K562 (cell line): ENCODE data around the gene PRPSAP2. TPM values are rescaled to one million over a fixed set of nuclear protein-coding genes. Genes with fewer than 3 reads are reported as not detected.
A peak's percentile ranks its signal among the peaks of the same experiment; 100 is the strongest.

ENCODE experiments used
- ADNP ChIP-seq: fragments of 200-800 bp; sonication (Bioruptor generic); IDR thresholded peaks from 2 replicates; pipeline ENCODE4 v1.6.1; 2016; ENCODE audit warnings: missing genetic modification characterization, missing compliant biosample characterization
- CREB1 ChIP-seq, 2 experiments: sonication (generic) in 1 of 2; formaldehyde crosslinking in 1 of 2; IDR thresholded peaks; 2 replicates each; pipeline versions ENCODE4 v1.6.1 to v1.8.0; 2012 to 2022; ENCODE audit warnings: inconsistent platforms in 1 of 2, mild to moderate bottlenecking in 1 of 2, missing genetic modification reagents in 1 of 2, moderate library complexity in 1 of 2
- HMG20B ChIP-seq: fragments of 250-450 bp; sonication (Bioruptor Pico); IDR thresholded peaks from 2 replicates; pipeline ENCODE4 v1.5.0; 2021; ENCODE audit warnings: mild to moderate bottlenecking
- JUN ChIP-seq, 2 experiments: sonication (generic) in 1 of 2; formaldehyde crosslinking in 1 of 2; IDR thresholded peaks; 2 replicates each; pipeline versions ENCODE4 v1.6.1 to v1.8.0; 2012 to 2022; ENCODE audit warnings: borderline replicate concordance in 2 of 2, mild to moderate bottlenecking in 2 of 2, improper control_type of control experiment in 1 of 2, low read depth in 1 of 2, low read length in 1 of 2, missing genetic modification reagents in 1 of 2
- NONO ChIP-seq, 2 experiments: fragments of 200-400 bp in 1 of 2; fragments of 450-650 bp in 1 of 2; formaldehyde crosslinking in 1 of 2; IDR thresholded peaks; 2 replicates each; pipeline ENCODE4 v1.6.1; 2017; ENCODE audit warnings: low read depth in 2 of 2, mild to moderate bottlenecking in 2 of 2, moderate library complexity in 2 of 2, low read length in 1 of 2
- RBM14 ChIP-seq: fragments of 200-400 bp; formaldehyde crosslinking; IDR thresholded peaks from 2 replicates; pipeline ENCODE4 v1.6.1; 2018; ENCODE audit warnings: low read depth, mild to moderate bottlenecking, low read length, moderate library complexity, borderline replicate concordance; ENCODE audit not compliant: insufficient read depth
- RBM15 ChIP-seq: fragments of 200-400 bp; formaldehyde crosslinking; IDR thresholded peaks from 2 replicates; pipeline ENCODE4 v1.6.1; 2018; ENCODE audit warnings: mild to moderate bottlenecking, low read length, moderate library complexity; ENCODE audit not compliant: insufficient read depth
- RBM25 ChIP-seq: fragments of 200-400 bp; formaldehyde crosslinking; IDR thresholded peaks from 2 replicates; pipeline ENCODE4 v1.6.1; 2018; ENCODE audit warnings: low read length, low read depth, moderate library complexity; ENCODE audit not compliant: severe bottlenecking
- RFX7 ChIP-seq: fragments of 250-450 bp; sonication (Bioruptor Pico); IDR thresholded peaks from 2 replicates; pipeline ENCODE4 v1.5.1; 2021; ENCODE audit warnings: mild to moderate bottlenecking
- TEAD2 ChIP-seq: fragments of 450-650 bp; IDR thresholded peaks from 2 replicates; pipeline ENCODE4 v1.6.1; 2016; ENCODE audit warnings: missing genetic modification characterization, control low read depth, missing compliant biosample characterization
- ZNF274 ChIP-seq: IDR thresholded peaks from 2 replicates; pipeline ENCODE4 v1.6.1; 2011; ENCODE audit warnings: low read depth, mild to moderate bottlenecking, low read length, moderate library complexity, borderline replicate concordance
- ZNF324 ChIP-seq: fragments of 250-450 bp; sonication (Bioruptor Pico); IDR thresholded peaks from 2 replicates; pipeline ENCODE4 v1.4.0; 2020; ENCODE audit warnings: mild to moderate bottlenecking
- ZNF408 ChIP-seq: fragments of 250-450 bp; sonication (Bioruptor Pico); IDR thresholded peaks from 2 replicates; pipeline ENCODE4 v1.4.0; 2020; ENCODE audit warnings: low read depth, mild to moderate bottlenecking, moderate library complexity
- ZNF699 ChIP-seq: fragments of 250-450 bp; sonication (Bioruptor Pico); IDR thresholded peaks from 2 replicates; pipeline ENCODE4 v1.8.0; 2021; ENCODE audit warnings: mild to moderate bottlenecking, moderate library complexity; ENCODE audit not compliant: insufficient replicate concordance
- polyA plus RNA-seq, 8 experiments: library from polyadenylated mRNA; depleted of rRNA in 4 of 8; stranded (reverse) in 5 of 8; unstranded in 3 of 8; fragments of >200 nt; fragmentation: Nextera tagmentation in 2 of 8; fragmentation: Illumina TruSeq in 1 of 8; extraction: Ambion mirVana in 2 of 8; extraction: Trizol in 1 of 8; gene quantifications; 2 replicates each; pipeline versions ENCODE4 v1.2.1 to v1.2.3, GENCODE V29; 2011 to 2014; ENCODE audit warnings: inconsistent platforms in 1 of 8, missing spikeins in 1 of 8
- total RNA-seq, 7 experiments: library from RNA; depleted of rRNA in 6 of 7; stranded (reverse); fragments of >200 nt in 6 of 7; fragmentation: Illumina TruSeq in 2 of 7; extraction: Trizol in 2 of 7; gene quantifications; 2 replicates each; pipeline versions ENCODE4 v1.2.1 to v1.2.3, GENCODE V29; 2011 to 2021; ENCODE audit warnings: low replicate concordance in 1 of 7
- TF ChIP-seq, protein P1 (sequence below): fragments of 250-450 bp; sonication (Bioruptor Pico); IDR thresholded peaks from 2 replicates; pipeline ENCODE4 v1.4.0; 2020
- TF ChIP-seq, protein P2 (sequence below): fragments of 450-650 bp; IDR thresholded peaks from 2 replicates; pipeline ENCODE4 v1.6.1; 2016; ENCODE audit warnings: mild to moderate bottlenecking
- TF ChIP-seq, protein P3 (sequence below), 2 experiments: fragments of 200-800 bp in 1 of 2; sonication (Bioruptor generic) in 1 of 2; sonication (generic) in 1 of 2; formaldehyde crosslinking in 1 of 2; IDR thresholded peaks in 1 of 2; conservative IDR thresholded peaks in 1 of 2; 2 replicates each; pipeline versions ENCODE4 v1.5.0 to v1.6.1; 2016 to 2020; ENCODE audit warnings: missing compliant biosample characterization in 1 of 2, missing genetic modification characterization in 1 of 2, missing genetic modification reagents in 1 of 2
- TF ChIP-seq, protein P4 (sequence below): sonication (generic); formaldehyde crosslinking; IDR thresholded peaks from 2 replicates; pipeline ENCODE4 v1.9.0; 2022; ENCODE audit warnings: mild to moderate bottlenecking, missing genetic modification reagents
- TF ChIP-seq, protein P5 (sequence below): fragments of 450-650 bp; IDR thresholded peaks from 2 replicates; pipeline ENCODE4 v1.6.1; 2017; ENCODE audit warnings: mild to moderate bottlenecking, moderate library complexity

Gene PRPSAP2
- total and polyA plus RNA-seq, 9 of the 15 experiments (the other 6 are each of a cell fraction or from before 2014, with no cell fraction given) = 15.5 to 56.7 (median 35.7) TPM

DNA sequence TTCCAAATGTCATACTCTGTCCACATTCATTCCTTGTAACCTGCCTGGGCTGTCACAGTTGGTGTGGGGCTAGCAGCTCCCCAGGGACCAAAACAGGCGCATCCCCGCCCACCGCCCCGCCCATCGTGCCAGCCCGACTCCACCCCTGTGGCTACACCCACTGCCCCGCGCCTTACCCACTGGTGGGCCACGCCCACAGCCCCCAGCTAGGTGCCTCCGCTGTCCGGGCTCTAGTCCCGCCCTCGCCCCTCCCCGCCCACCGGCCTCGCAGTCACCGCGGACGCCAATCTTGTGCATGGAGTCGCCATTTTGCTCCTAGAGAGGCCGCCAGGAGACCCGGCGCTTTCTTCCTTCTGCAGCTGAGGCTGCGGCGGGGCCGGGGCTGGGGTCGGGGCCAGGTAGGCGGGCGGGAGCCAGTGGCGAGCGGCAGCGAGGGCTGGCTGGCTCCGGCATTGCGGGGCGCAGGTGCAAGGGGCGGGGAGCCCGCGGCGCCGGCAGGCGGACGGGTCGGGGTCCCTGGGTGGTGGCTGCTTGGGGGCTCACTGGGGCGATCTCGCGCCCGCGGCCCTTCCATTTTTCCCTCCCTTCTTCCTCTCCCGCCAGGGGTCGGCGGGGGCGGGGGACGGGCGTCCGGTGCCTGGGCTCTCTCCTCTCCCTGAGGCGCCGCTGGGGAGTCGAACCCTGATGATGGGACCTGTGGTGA is at the start of gene PRPSAP2 (continued):
- TF ChIP-seq, protein P1, sequence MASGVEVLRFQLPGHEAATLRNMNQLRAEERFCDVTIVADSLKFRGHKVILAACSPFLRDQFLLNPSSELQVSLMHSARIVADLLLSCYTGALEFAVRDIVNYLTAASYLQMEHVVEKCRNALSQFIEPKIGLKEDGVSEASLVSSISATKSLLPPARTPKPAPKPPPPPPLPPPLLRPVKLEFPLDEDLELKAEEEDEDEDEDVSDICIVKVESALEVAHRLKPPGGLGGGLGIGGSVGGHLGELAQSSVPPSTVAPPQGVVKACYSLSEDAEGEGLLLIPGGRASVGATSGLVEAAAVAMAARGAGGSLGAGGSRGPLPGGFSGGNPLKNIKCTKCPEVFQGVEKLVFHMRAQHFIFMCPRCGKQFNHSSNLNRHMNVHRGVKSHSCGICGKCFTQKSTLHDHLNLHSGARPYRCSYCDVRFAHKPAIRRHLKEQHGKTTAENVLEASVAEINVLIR = no peak
- TF ChIP-seq ZNF324 (CRISPR knock-in tag) (no peak), ADNP (tag) (no peak), ZNF408 (CRISPR knock-in tag) (no peak), JUN (IDR thresholded peaks at IDR 0.05; ENCODE audit: borderline replicate concordance, low read depth, low read length) (no peak), JUN (CRISPR knock-in tag; IDR thresholded peaks at IDR 0.05; ENCODE audit: borderline replicate concordance) (no peak), NONO (IDR thresholded peaks at IDR 0.05; ENCODE audit: low read depth in 2 of 2, low read length in 1 of 2) (peak in 1 of 2 experiments; percentile 28; a peak in 1 of 4 replicates), RFX7 (CRISPR knock-in tag) (no peak), ZNF274 (no peak), RBM25 (no peak), CREB1 (IDR thresholded peaks at IDR 0.05) (no peak; the same call in 1 of the 2 replicates), CREB1 (CRISPR knock-in tag; IDR thresholded peaks at IDR 0.05) (no peak), HMG20B (no peak), RBM14 (no peak), RBM15 (no peak), TEAD2 (tag) (no peak), ZNF699 (no peak)
- TF ChIP-seq, protein P2, sequence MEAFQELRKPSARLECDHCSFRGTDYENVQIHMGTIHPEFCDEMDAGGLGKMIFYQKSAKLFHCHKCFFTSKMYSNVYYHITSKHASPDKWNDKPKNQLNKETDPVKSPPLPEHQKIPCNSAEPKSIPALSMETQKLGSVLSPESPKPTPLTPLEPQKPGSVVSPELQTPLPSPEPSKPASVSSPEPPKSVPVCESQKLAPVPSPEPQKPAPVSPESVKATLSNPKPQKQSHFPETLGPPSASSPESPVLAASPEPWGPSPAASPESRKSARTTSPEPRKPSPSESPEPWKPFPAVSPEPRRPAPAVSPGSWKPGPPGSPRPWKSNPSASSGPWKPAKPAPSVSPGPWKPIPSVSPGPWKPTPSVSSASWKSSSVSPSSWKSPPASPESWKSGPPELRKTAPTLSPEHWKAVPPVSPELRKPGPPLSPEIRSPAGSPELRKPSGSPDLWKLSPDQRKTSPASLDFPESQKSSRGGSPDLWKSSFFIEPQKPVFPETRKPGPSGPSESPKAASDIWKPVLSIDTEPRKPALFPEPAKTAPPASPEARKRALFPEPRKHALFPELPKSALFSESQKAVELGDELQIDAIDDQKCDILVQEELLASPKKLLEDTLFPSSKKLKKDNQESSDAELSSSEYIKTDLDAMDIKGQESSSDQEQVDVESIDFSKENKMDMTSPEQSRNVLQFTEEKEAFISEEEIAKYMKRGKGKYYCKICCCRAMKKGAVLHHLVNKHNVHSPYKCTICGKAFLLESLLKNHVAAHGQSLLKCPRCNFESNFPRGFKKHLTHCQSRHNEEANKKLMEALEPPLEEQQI = no peak
- TF ChIP-seq, protein P3, sequence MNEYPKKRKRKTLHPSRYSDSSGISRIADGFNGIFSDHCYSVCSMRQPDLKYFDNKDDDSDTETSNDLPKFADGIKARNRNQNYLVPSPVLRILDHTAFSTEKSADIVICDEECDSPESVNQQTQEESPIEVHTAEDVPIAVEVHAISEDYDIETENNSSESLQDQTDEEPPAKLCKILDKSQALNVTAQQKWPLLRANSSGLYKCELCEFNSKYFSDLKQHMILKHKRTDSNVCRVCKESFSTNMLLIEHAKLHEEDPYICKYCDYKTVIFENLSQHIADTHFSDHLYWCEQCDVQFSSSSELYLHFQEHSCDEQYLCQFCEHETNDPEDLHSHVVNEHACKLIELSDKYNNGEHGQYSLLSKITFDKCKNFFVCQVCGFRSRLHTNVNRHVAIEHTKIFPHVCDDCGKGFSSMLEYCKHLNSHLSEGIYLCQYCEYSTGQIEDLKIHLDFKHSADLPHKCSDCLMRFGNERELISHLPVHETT (CRISPR knock-in tag; conservative IDR thresholded peaks at IDR 0.05 in 1 of 2, IDR thresholded peaks at IDR 0.05 in 1 of 2) = no peak
- TF ChIP-seq, protein P4, sequence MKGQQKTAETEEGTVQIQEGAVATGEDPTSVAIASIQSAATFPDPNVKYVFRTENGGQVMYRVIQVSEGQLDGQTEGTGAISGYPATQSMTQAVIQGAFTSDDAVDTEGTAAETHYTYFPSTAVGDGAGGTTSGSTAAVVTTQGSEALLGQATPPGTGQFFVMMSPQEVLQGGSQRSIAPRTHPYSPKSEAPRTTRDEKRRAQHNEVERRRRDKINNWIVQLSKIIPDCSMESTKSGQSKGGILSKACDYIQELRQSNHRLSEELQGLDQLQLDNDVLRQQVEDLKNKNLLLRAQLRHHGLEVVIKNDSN (CRISPR knock-in tag) = no peak
- TF ChIP-seq, protein P5, sequence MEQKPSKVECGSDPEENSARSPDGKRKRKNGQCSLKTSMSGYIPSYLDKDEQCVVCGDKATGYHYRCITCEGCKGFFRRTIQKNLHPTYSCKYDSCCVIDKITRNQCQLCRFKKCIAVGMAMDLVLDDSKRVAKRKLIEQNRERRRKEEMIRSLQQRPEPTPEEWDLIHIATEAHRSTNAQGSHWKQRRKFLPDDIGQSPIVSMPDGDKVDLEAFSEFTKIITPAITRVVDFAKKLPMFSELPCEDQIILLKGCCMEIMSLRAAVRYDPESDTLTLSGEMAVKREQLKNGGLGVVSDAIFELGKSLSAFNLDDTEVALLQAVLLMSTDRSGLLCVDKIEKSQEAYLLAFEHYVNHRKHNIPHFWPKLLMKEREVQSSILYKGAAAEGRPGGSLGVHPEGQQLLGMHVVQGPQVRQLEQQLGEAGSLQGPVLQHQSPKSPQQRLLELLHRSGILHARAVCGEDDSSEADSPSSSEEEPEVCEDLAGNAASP = no peak
